Neural cell (in vitro differentiated cells): ENCODE measurements around the gene GRID1. TPM values are rescaled to one million over a fixed set of nuclear protein-coding genes. Genes with fewer than 3 reads are reported as not detected.

Experiments
- H2AFZ ChIP-seq: fragments of 200-600, 300-800 bp; sonication (generic), shearing (Covaris generic); 2 replicates; pipeline ENCODE4 v1.6.0; 2014; ENCODE audit warnings: low read depth, mild to moderate bottlenecking, antibody characterized with exemption, low read length, moderate library complexity
- H3F3A ChIP-seq: fragments of 200-600 bp; shearing (Covaris generic); 2 replicates; pipeline ENCODE4 v1.6.1; 2016; ENCODE audit warnings: mild to moderate bottlenecking, moderate library complexity, mixed read lengths, antibody characterized with exemption, low read length; ENCODE audit not compliant: insufficient read depth, poor library complexity, severe bottlenecking
- H3K27ac ChIP-seq: fragments of 200-600, 300-800 bp; sonication (generic), shearing (Covaris generic); 2 replicates; pipeline ENCODE4 v1.5.1; 2014; ENCODE audit warnings: mild to moderate bottlenecking, low read length, moderate library complexity
- H3K27me3 ChIP-seq: fragments of 300-800, 200-600 bp; sonication (generic), shearing (Covaris generic); 2 replicates; pipeline ENCODE4 v1.6.0; 2014; ENCODE audit warnings: mild to moderate bottlenecking, low read depth, low read length, moderate library complexity; ENCODE audit not compliant: insufficient read depth
- H3K36me3 ChIP-seq: fragments of 300-800, 200-600 bp; sonication (generic), shearing (Covaris generic); 2 replicates; pipeline ENCODE4 v1.5.1; 2014; ENCODE audit warnings: mild to moderate bottlenecking, antibody characterized with exemption, low read length, moderate library complexity; ENCODE audit not compliant: insufficient read depth
- H3K4me2 ChIP-seq: fragments of 300-800, 200-600 bp; sonication (generic), shearing (Covaris generic); 2 replicates; pipeline ENCODE4 v1.6.0; 2014; ENCODE audit warnings: mild to moderate bottlenecking, low read length
- H3K4me3 ChIP-seq: fragments of 300-800, 200-600 bp; sonication (generic), shearing (Covaris generic); 2 replicates; pipeline ENCODE4 v1.5.1; 2014; ENCODE audit warnings: mild to moderate bottlenecking, low read length, moderate library complexity
- H3K79me2 ChIP-seq: fragments of 200-600 bp; shearing (Covaris generic); replicated peaks from 2 replicates; pipeline ENCODE4 v1.6.0; 2014; ENCODE audit warnings: mild to moderate bottlenecking, low read length, moderate library complexity; ENCODE audit not compliant: insufficient read depth
- H3K9ac ChIP-seq: fragments of 300-800, 200-600 bp; sonication (generic), shearing (Covaris generic); 2 replicates; pipeline ENCODE4 v1.6.1; 2016; ENCODE audit warnings: mild to moderate bottlenecking, low read length, mixed read lengths
- H3K9me2 ChIP-seq: fragments of 200-600 bp; shearing (Covaris generic); 2 replicates; pipeline ENCODE4 v1.6.1; 2016; ENCODE audit warnings: mild to moderate bottlenecking, low read length, mixed read lengths; ENCODE audit not compliant: insufficient read depth
- H3K9me3 ChIP-seq: fragments of 200-600, 300-800 bp; sonication (generic), shearing (Covaris generic); 2 replicates; pipeline ENCODE4 v1.6.1; 2016; ENCODE audit warnings: mild to moderate bottlenecking, mixed run types, low read length, moderate library complexity, mixed read lengths
- H4K20me1 ChIP-seq: fragments of 200-600 bp; shearing (Covaris generic); 2 replicates; pipeline ENCODE4 v1.6.1; 2016; ENCODE audit warnings: mild to moderate bottlenecking, mixed run types; ENCODE audit not compliant: insufficient read depth
- CTCF ChIP-seq: fragments of 450-650 bp; IDR thresholded peaks from 2 replicates; pipeline ENCODE4 v1.5.1; 2014; ENCODE audit warnings: antibody characterized with exemption, mild to moderate bottlenecking, moderate library complexity; ENCODE audit not compliant: poor library complexity, severe bottlenecking
- EP300 ChIP-seq: fragments of 450-650 bp; conservative IDR thresholded peaks from 2 replicates; pipeline ENCODE4 v1.6.1; 2014; ENCODE audit warnings: antibody characterized with exemption, mild to moderate bottlenecking, moderate library complexity; ENCODE audit not compliant: poor library complexity, severe bottlenecking
- EZH2 ChIP-seq: fragments of 200-600, 300-800 bp; shearing (Covaris generic), sonication (generic); IDR thresholded peaks from 2 replicates; pipeline ENCODE4 v1.6.1; 2014; ENCODE audit warnings: antibody characterized with exemption, low read length, borderline replicate concordance, mild to moderate bottlenecking; ENCODE audit not compliant: insufficient read depth, poor library complexity, severe bottlenecking
- MXI1 ChIP-seq: fragments of 450-650 bp; conservative IDR thresholded peaks from 2 replicates; pipeline ENCODE4 v1.6.1; 2014; ENCODE audit warnings: antibody characterized with exemption, mild to moderate bottlenecking; ENCODE audit not compliant: poor library complexity, severe bottlenecking
- POLR2AphosphoS5 ChIP-seq: IDR thresholded peaks from 2 replicates; pipeline ENCODE4 v1.6.1; 2012
- RAD21 ChIP-seq: fragments of 450-650 bp; conservative IDR thresholded peaks from 2 replicates; pipeline ENCODE4 v1.6.1; 2014; ENCODE audit warnings: antibody characterized with exemption, mild to moderate bottlenecking, moderate library complexity
- REST ChIP-seq: IDR thresholded peaks from 2 replicates; pipeline ENCODE4 v1.6.1; 2012; ENCODE audit warnings: borderline replicate concordance
- SMC3 ChIP-seq: fragments of 450-650 bp; conservative IDR thresholded peaks from 2 replicates; pipeline ENCODE4 v1.6.1; 2014; ENCODE audit warnings: antibody characterized with exemption, mild to moderate bottlenecking, moderate library complexity; ENCODE audit not compliant: poor library complexity
- TAF1 ChIP-seq: IDR thresholded peaks from 2 replicates; pipeline ENCODE4 v1.6.1; 2012; ENCODE audit warnings: low read depth
- polyA plus RNA-seq: library from polyadenylated mRNA; depleted of rRNA; stranded (reverse); fragments of >200 nt; gene quantifications from 2 replicates; pipeline ENCODE4 v1.2.3, GENCODE V29; 2014

GRID1 gene
- polyA plus RNA-seq, 1 donor from 2014 or later = 7.3 TPM

- H4K20me1 ChIP-seq = no peaks in the 10 kb centered on the region
- no peak overlapping the region for H3K4me3 ChIP-seq
- H3F3A ChIP-seq = no peaks in the 10 kb centered on the region
- no peaks in the 10 kb centered on the region for H3K79me2 ChIP-seq
- H3K9ac ChIP-seq = no peak overlapping the region
- TF ChIP-seq SMC3 = no peak
- no peak for TF ChIP-seq EZH2
- no peak for TF ChIP-seq TAF1
- TF ChIP-seq REST = no peak
- no peak for TF ChIP-seq RAD21
- no peak for TF ChIP-seq MXI1
- no peak for TF ChIP-seq CTCF
- no peak for TF ChIP-seq EP300
- H3K27me3 ChIP-seq = no peaks in the 10 kb centered on the region
- no peak overlapping the region for H3K27ac ChIP-seq
- no peaks in the 10 kb centered on the region for H3K36me3 ChIP-seq
- H2AFZ ChIP-seq = no peak overlapping the region
- H3K9me2 ChIP-seq = no peaks in the 10 kb centered on the region
- no peak overlapping the region for H3K4me2 ChIP-seq
- H3K9me3 ChIP-seq = no peaks in the 10 kb centered on the region
These were observed 197.5 kb downstream of the GRID1 start for GRCh38 chr10:86169066-86169465.

DNA sequence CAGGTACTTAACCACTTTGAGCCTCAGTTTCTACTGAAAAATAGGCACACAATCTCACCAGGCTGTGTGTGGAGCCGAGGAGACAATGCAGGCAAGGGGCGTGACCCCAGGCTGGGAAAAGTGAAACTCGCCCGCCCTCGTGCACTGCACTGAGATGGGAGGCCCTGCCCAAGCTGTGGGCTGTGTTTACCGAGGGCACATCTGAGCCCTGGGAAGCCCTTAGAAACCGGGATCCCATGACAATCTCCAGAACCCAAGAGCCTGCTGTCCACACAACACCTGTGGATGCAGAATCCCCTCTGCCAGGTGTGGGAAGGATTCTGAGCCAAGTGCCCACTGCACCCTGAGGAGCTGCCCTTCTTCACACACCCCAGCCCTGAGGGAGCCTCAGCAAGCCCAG is 198.3 kb downstream of the GRID1 start:
- Histone ChIP-seq H3K36me3 (no peaks in the 10 kb centered on the region), H3F3A (no peaks in the 10 kb centered on the region), H3K27me3 (no peaks in the 10 kb centered on the region), H3K4me2 (no peak overlapping the region), H4K20me1 (no peaks in the 10 kb centered on the region), H2AFZ (no peak overlapping the region), H3K9me3 (no peaks in the 10 kb centered on the region), H3K9me2 (no peaks in the 10 kb centered on the region), H3K27ac (no peak overlapping the region), H3K79me2 (no peaks in the 10 kb centered on the region), H3K9ac (no peak overlapping the region), H3K4me3 (no peak overlapping the region)
- no peak for TF ChIP-seq RAD21
- TF ChIP-seq EZH2 = no peak
- no peak for TF ChIP-seq POLR2AphosphoS5
- no peak for TF ChIP-seq CTCF
- no peak for TF ChIP-seq TAF1
- TF ChIP-seq SMC3 = no peak
- TF ChIP-seq MXI1 = no peak
- no peak for TF ChIP-seq REST
- no peak for TF ChIP-seq EP300
